Prostate gland (tissue), 2 donors: ENCODE results near the gene THAP8. TPM values are rescaled to one million over a fixed set of nuclear protein-coding genes. Genes with fewer than 3 reads are reported as not detected.

ENCODE experiments used
- DNase-seq: peaks from one replicate; pipeline ENCODE4 v3.0.0-alpha.2; 2019; ENCODE audit warnings: low spot score
- H3K27ac ChIP-seq, 2 donors: fragments of 200-600 bp; sonication (generic); 2 replicates each; pipeline ENCODE4 v1.5.1; 2017 to 2019
- H3K27me3 ChIP-seq: fragments of 200-600 bp; sonication (generic); replicated peaks from 2 replicates; pipeline ENCODE4 v1.5.1; 2019; ENCODE audit not compliant: insufficient read depth
- H3K36me3 ChIP-seq, 2 donors: fragments of 200-600 bp; sonication (generic); 1 replicate in 1 of 2; 2 replicates in 1 of 2; pipeline versions ENCODE4 v1.5.1 to v1.8.1; 2017 to 2019
- H3K4me1 ChIP-seq: fragments of 200-600 bp; sonication (generic); replicated peaks from 2 replicates; pipeline ENCODE4 v1.5.1; 2019
- H3K4me3 ChIP-seq, 2 donors: fragments of 200-600 bp; sonication (generic); 2 replicates each; pipeline ENCODE4 v1.5.1; 2017 to 2019
- H3K9me3 ChIP-seq: fragments of 200-600 bp; sonication (generic); 2 replicates; pipeline ENCODE4 v1.5.1; 2017
- CTCF ChIP-seq, 4 experiments: fragments of 200-600 bp in 2 of 4; fragments of 450-650 bp in 2 of 4; sonication (generic) in 2 of 4; IDR thresholded peaks; 1 replicate in 3 of 4; 2 replicates in 1 of 4; pipeline ENCODE4 v1.5.1; 2016 to 2019; ENCODE audit warnings: antibody characterized with exemption in 4 of 4, mild to moderate bottlenecking in 2 of 4, moderate library complexity in 2 of 4
- POLR2A ChIP-seq: fragments of 450-650 bp; IDR thresholded peaks from one replicate; pipeline ENCODE4 v1.6.1; 2016; ENCODE audit warnings: antibody characterized with exemption, mild to moderate bottlenecking
- POLR2AphosphoS5 ChIP-seq: sonication (generic); formaldehyde crosslinking; IDR thresholded peaks from one replicate; pipeline ENCODE4 v1.6.1; 2017; ENCODE audit warnings: antibody characterized with exemption
- WGBS: methylation state at CpG from one replicate; pipeline ENCODE4 v1.1.5; 2018; 5-methylcytosine and 5-hydroxymethylcytosine counted together
- intact Hi-C: fragments of 100-400 bp; cut with DNase I; formaldehyde crosslinking; loops from one replicate; pipeline ENCODE4 v1.14.2; 2022
- total RNA-seq, 2 donors: library from RNA; depleted of rRNA; stranded (reverse); fragments of >200 nt; gene quantifications; one replicate each; pipeline ENCODE4 v1.1.0, GENCODE V29; 2016

Gene THAP8
- total RNA-seq, 2 donors from 2014 or later, result 12.0 to 21.9 TPM

DNA sequence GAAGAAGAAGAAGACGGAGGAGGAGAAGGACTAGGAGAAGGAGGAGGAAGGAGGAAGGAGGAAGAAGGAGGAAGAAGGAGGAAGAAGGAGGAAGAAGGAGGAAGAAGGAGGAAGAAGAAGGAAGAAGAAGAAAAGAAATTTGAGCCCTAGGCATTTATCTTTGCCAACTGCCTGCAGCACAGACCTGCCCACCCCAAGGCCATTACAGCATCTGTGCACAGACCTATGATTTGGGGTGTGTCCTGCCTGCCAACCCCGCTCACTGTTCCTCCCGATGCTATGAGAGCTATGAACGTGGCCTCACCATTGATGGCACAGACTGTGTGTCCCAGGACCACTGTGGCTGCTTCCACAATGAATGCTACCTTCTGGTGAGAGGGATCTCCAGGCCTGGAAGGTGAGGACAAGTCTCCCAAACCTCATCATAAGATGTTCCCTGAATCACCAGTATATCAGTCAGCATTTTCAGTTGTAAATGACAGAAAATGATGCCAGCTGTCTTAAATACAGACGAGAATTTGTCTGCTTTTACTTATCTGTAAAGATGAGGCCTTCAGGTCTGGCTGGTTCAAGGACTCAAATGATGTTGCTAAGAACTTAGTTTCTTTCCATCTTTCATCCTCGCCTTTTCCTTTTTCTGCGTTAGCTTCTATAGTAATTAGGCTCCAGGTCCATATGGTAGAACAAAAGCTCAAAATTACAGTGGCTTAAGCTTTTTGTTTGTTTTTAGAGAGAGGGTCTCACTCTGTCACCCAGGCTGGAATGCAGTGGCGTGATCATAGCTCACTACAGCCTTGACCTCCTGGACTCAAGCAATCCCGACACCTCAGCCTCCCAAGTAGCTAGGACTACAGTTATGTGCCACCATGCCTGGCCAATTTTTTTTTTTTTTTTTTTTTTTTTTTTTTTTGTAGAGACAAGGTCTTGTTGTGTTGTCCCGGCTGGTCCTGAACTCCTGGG is 63.0 kb downstream of the THAP8 start:
- Histone ChIP-seq H3K9me3 (no peaks in the 10 kb centered on the region), H3K4me1 (peaks cover 1% of the 10 kb centered on the region), H3K36me3 (no peaks in the 10 kb centered on the region), H3K4me3 (no peak overlapping the region), H3K27me3 (no peaks in the 10 kb centered on the region), H3K27ac (no peak overlapping the region)
- intact Hi-C loops, result no loop called here
- TF ChIP-seq POLR2AphosphoS5 (no peak), CTCF (IDR thresholded peaks at IDR 0.05) (no peak), POLR2A (no peak)
- no peak for DNase-seq
- WGBS, result 76% methylated on average over 10 of the region's 10 CpGs

- Histone ChIP-seq H3K4me1 (no peaks in the 10 kb centered on the region), H3K9me3 (no peaks in the 10 kb centered on the region), H3K27ac (no peak overlapping the region), H3K4me3 (no peak overlapping the region), H3K27me3 (no peaks in the 10 kb centered on the region), H3K36me3 (no peaks in the 10 kb centered on the region)
- TF ChIP-seq POLR2A (no peak), CTCF (IDR thresholded peaks at IDR 0.05) (no peak), POLR2AphosphoS5 (no peak)
- no peak for DNase-seq
- intact Hi-C loops, result no loop called here
- 89% methylated on average over 4 of the region's 4 CpGs for WGBS
Observed at GRCh38 chr19:35990156-35990555, 63.9 kb downstream of the THAP8 start.

- no peak for TF ChIP-seq POLR2AphosphoS5
- TF ChIP-seq POLR2A, result no peak
- no peak for TF ChIP-seq CTCF (IDR thresholded peaks at IDR 0.05)
- H3K4me1 ChIP-seq, result no peaks in the 10 kb centered on the region
- H3K4me3 ChIP-seq, result no peak overlapping the region
- no peaks in the 10 kb centered on the region for H3K36me3 ChIP-seq
- WGBS, result 88% methylated on average over 3 of the region's 3 CpGs
- no peaks in the 10 kb centered on the region for H3K27me3 ChIP-seq
- intact Hi-C loops, result no loop called here
- no peak overlapping the region for H3K27ac ChIP-seq
- no peak for DNase-seq
- no peaks in the 10 kb centered on the region for H3K9me3 ChIP-seq
Observed at GRCh38 chr19:35988824-35989223, 65.3 kb downstream of the THAP8 start.

DNA sequence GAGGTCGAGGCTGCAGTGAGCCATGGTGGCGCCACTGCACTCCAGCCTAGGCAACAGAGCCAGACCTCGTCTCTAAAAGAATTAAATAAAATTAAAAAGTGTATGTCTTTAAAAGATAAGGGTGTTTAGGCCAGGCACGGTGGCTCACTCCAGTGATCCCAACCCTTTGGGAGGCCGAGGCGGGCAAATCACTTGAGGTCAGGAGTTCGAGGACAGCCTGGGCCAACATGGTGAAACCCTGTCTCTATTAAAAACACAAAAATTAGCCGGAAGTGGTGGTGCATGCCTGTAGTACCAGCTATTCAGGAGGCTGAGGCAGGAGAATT is 66.6 kb downstream of the THAP8 start:
- TF ChIP-seq CTCF (IDR thresholded peaks at IDR 0.05) (no peak), POLR2AphosphoS5 (no peak), POLR2A (no peak)
- WGBS, result 40% methylated on average over 8 of the region's 8 CpGs
- H3K9me3 ChIP-seq, result no peaks in the 10 kb centered on the region
- H3K27ac ChIP-seq, result no peak overlapping the region
- no peak for DNase-seq
- peak overlapping the region in 1 of 2 donors; percentile 28 for H3K4me3 ChIP-seq
- no peaks in the 10 kb centered on the region for H3K36me3 ChIP-seq
- intact Hi-C loops, result no loop called here
- H3K4me1 ChIP-seq, result no peaks in the 10 kb centered on the region
- no peaks in the 10 kb centered on the region for H3K27me3 ChIP-seq
